NCI-H2107 treated with DMSO at 0.1 percent for 48 hours (cell line): ENCODE results near the gene COL6A2.
"Not testable (repeated sequence)": the region's sequence is repeated elsewhere in the genome, so short reads cannot be mapped to it uniquely, and the experiment has no call there.

ENCODE experiments used
- DNase-seq: peaks from one replicate; lab custom pipeline; 2025; ENCODE audit not compliant: unreplicated experiment; lab: John Stamatoyannopoulos, UW

COL6A2 gene

DNA sequence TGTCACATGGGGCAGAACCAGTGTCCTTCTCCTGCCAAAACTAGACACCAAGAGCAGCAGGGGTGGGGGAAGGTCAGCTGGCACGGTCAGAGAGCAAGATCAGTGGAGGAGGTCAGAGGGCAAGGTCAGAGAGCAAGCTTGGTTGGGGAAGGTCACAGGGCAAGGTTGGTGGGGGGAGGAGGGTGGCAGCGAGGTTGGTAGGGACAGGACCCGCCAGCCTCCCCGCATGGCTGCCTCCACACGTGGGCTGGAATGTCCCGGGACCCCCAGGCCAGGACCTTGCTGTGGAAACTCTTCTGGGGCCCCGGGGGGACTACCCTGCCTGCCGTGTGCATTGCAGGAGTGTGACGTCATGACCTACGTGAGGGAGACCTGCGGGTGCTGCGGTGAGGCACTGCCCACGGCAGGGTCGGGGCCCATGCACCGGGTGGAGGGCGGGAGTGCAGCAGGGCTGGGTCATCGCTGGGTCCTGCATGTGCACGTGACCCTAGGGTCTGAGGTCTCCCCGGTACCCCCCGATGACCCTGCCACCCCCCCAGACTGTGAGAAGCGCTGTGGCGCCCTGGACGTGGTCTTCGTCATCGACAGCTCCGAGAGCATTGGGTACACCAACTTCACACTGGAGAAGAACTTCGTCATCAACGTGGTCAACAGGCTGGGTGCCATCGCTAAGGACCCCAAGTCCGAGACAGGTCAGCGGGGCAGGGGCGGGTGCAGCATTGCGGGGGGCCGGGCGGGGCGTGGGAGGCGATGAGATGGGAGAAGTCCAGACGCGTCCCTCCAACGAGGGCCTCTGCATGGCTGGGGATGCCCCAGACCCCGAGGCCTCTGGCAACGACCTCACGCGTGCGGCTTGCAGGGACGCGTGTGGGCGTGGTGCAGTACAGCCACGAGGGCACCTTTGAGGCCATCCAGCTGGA lies 27.3 kb downstream of the COL6A2 start:
- DNase-seq, result no peak

DNA sequence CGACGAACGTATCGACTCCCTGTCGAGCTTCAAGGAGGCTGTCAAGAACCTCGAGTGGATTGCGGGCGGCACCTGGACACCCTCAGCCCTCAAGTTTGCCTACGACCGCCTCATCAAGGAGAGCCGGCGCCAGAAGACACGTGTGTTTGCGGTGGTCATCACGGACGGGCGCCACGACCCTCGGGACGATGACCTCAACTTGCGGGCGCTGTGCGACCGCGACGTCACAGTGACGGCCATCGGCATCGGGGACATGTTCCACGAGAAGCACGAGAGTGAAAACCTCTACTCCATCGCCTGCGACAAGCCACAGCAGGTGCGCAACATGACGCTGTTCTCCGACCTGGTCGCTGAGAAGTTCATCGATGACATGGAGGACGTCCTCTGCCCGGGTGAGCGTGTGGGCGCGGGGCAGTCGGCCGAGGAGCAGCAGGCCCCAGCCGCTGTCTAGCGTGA lies 28.0 kb downstream of the COL6A2 start:
- no peak for DNase-seq

DNA sequence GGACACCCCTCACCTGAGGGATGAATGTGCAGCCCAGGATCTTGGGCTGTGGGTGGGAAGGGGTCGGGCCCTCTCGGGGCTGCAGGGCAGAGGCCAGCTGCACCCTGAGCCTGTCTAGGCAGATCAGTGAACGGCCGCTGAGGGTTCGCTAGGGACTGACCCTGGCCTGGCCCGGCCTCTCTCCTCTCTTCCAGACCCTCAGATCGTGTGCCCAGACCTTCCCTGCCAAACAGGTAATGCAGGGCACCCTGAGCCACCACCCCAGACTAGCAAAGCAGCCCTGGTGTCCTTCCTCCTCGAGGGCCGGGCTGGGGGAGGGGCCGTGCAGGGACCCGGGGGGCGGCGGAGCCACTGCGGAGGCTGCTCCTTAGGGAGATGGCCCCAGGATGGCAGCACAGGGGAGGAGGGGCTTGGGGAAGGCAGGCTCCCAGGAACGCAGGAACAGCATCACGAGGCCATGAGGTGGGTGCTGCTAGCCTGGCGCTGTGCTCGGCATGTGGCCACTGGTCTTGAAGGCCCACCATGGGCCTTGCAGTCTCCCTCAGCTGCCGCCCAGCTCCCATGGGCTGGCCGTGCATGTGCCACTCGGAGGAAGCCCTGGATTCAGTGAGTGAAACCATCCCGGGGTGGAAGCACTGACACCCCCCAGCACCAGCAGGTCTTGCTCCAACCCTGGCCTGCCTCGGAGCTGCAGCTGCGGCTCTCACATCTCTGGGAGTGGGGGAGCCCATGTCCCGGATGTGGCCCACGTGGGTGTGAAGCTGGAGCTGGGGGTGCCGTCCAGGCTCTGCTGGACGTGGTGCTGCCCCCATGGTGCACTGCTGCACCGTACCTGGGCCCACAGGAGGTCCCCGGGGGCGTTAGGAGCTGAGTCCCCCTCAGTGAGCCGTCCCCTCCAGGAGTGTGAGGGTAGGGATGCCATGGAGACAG lies 28.7 kb downstream of the COL6A2 start:
- DNase-seq, result no peak

DNA sequence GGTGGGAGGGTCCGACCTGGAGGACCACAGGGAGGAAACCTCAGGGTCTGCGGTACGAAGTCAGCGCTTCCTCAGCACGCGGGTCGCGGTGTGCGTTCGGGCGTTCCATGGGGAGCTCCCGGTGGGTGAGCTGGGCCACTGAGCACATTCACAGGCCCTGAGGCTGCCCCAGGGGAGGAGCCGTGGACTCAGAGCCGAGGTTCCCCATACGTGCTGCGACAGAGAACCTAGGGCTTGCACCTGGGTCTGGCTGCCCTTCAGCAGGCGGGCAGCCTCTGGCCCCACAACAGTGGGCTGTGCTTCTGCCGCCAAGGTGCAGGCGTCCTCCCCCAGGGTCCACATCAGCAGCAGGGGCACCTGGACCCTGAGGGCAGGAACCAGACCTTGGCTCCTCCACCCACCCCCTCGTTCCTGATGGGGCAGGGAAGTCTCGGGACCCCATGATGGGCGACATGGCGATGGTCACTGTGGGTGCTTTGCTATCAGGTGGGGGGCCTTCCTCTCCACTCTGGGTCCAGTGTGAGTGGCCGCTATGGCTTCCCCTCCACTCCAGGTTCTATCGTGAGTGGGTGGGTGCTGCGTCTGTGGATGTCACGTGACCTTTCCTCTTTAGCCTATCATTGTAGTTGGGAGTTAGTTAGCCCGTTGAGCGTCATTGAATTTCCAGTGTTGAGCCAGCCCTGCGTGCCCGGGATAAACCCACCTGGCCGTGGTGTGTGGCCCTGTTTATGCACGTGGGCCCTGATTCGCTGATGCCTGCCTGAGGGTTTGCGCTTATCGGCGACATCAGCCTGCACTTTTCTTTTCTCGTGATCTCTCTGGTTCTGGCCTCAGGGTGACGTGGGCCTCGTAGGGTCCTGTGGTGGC lies 29.6 kb downstream of the COL6A2 start:
- DNase-seq, result no peak

DNA sequence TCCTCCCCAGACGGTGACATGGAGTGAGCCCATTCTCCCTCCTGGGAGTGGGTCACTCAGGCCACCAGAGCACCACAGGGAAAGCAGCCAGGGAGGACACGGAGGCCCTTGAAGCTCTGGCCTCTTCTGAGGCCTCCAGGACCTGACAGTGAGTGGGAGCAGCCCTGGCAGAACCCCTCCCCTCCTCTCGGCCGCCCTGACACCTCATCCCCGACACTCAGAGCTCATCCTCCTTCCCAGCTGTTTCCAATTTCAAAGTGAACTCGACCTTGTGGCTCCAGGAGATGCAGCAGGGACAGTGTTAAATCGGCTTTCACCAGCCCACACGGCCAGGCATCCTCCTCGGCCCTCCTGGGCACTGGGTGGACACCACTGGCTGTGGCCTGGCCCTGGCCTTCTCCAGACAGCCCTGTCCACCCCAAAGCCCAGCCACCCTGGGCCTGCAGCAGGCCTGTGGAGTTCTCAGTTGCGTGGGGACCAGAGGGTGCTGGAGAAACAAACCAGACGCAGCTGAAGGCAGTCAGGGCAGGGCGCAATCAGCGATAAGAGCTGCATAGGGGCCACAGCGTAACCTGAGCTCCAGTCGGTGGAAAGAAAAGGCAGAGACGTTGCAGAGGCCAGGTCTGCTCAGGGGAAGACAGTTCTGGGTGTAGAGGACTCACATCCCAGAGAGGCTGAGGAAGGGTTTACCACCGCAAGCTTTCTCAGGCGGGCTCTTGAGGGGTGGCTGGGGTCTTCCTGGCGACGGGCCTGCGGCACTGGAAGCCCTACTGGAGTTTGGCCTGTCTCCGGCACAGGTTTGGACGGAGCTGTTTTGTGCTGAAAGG lies 30.4 kb downstream of the COL6A2 start:
- DNase-seq, result peak; percentile 25

DNA sequence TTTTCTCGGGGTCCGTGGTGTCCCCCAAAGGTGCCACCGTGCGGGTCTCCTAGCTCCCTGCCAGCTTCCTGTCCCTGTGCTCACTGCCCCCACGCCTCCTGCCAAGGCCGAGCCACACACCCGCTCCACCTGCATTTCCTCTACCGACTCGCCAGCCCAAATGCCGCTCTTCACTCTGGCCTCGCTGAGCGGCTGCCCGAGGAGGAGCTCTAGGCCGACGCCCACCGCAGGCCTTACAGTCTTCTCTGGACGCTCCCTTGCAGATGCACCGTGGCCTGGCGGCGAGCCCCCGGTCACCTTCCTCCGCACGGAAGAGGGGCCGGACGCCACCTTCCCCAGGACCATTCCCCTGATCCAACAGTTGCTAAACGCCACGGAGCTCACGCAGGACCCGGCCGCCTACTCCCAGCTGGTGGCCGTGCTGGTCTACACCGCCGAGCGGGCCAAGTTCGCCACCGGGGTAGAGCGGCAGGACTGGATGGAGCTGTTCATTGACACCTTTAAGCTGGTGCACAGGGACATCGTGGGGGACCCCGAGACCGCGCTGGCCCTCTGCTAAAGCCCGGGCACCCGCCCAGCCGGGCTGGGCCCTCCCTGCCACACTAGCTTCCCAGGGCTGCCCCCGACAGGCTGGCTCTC lies 31.1 kb downstream of the COL6A2 start:
- no peak for DNase-seq

DNA sequence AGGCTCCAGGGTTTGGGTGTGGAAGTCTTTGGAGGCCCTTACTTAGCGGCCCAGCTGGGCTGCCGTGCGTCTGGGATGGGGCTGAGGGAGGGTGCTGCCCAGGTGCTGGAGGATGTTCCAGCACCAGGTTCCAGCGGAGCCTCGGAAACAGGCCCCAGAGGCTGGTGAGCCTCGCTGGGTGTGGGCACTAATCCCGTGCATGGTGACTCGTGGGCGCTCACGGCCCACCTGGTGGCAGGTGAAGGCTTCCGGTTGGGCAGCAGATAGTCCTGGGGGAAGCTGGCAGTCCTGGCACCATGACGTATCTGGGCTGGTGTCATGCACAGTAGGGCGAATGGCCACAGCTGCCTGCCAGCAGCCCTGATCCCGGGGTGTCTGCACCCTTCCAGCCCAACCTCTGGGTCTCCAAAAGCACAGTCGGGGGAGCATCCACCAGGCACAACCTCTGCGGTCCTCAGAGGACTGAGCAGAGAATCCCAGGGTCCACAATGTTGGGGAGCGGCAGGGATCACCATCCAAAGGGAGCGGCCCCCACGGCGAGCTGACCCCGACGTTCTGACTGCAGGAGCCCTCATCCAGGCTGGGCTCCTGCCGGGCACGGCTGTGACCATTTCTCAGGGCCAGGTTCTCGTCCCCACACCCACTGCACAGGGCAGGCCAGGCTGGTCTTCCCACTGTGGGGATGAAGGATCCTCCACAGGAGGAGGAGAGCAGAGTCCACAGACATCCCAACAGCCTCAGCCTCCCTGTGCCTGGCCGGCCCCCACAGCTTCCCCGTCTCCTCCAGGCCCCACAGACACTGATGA lies 32.1 kb downstream of the COL6A2 start:
- no peak for DNase-seq

DNA sequence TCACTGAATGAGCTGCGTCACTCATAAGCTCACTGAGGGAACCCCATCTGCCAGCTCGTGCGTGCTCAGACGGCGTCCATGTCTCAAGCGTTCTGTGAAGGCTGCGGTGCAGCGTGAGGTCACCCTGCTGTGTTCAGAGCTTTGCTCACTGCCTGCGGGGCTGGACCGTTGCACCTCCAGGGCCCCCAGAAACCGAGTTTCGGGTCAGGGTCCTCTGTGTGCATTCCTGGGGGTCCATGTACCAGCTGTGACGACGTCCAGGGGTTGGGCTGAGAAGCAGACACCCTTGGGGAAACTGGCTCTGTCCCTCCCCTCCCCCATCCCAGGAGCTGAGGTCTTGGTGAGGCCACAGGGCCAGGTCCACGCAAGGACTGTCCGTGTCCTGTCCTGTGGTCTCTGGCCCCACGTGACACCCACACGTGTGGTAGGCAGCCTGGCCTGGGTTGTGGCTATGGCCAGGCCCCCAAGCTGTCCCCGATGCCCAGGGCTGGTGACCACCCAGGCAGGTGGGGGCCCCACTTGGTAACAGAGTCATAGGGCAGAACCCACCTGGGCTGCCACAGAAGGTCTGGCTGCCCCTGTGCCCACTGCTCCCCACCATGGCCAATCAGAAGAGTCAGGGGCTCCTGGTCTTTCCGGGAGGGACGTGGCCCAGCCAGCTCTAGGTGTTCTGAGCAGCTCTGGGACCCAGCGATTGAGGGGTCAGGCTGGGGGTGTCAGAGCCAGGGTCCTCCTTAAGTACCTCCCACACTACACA lies 33.1 kb downstream of the COL6A2 start:
- DNase-seq, result no peak

DNA sequence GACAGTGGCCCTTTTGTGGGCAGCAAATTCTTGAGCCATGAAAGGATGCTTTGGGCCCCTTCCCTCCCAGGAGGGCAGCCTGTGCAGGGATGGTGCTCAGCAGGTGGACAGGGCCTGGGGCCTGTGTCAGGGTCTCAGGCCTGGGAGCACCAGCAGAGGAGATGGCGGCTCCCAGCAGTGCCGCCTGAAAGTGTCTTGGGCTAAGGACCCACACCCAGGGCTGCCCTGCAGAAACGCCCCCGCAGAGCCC lies 33.6 kb downstream of the COL6A2 start:
- DNase-seq, result no peak

DNA sequence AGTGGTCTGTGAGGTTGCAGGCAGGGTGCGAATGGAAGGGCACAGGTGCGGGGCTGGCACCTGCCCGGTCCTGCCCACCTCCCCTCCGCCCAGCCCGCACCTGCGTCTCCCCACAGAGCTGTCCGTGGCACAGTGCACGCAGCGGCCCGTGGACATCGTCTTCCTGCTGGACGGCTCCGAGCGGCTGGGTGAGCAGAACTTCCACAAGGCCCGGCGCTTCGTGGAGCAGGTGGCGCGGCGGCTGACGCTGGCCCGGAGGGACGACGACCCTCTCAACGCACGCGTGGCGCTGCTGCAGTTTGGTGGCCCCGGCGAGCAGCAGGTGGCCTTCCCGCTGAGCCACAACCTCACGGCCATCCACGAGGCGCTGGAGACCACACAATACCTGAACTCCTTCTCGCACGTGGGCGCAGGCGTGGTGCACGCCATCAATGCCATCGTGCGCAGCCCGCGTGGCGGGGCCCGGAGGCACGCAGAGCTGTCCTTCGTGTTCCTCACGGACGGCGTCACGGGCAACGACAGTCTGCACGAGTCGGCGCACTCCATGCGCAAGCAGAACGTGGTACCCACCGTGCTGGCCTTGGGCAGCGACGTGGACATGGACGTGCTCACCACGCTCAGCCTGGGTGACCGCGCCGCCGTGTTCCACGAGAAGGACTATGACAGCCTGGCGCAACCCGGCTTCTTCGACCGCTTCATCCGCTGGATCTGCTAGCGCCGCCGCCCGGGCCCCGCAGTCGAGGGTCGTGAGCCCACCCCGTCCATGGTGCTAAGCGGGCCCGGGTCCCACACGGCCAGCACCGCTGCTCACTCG lies 34.1 kb downstream of the COL6A2 start:
- no peak for DNase-seq

DNA sequence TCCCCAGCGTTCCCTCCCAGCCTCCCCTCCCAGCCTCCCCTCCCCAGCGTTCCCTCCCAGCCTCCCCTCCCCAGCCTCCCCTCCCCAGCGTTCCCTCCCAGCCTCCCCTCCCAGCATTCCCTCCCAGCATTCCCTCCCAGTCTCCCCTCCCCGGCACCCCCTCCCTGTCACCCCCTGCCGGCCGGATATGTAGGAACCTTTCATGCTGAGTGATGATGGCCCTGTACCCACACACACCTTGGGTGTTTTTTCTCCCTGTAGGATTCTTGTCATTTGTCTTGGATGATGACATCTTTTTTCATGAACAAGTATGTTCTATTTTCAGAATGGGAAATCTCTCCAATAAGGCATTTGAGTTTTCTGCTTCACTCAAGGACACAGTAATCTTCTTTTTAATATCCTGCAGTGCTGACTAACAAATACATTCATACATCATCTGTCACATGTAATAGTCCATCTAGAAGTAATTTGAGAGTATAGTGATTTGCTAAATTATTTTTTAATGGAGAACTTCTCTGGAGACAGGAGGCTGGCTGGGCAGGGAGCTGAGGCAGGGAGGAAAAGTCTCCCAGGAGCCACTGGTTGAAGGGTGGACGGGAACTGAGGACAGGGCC lies 38.0 kb downstream of the COL6A2 start:
- DNase-seq, result no peak

DNA sequence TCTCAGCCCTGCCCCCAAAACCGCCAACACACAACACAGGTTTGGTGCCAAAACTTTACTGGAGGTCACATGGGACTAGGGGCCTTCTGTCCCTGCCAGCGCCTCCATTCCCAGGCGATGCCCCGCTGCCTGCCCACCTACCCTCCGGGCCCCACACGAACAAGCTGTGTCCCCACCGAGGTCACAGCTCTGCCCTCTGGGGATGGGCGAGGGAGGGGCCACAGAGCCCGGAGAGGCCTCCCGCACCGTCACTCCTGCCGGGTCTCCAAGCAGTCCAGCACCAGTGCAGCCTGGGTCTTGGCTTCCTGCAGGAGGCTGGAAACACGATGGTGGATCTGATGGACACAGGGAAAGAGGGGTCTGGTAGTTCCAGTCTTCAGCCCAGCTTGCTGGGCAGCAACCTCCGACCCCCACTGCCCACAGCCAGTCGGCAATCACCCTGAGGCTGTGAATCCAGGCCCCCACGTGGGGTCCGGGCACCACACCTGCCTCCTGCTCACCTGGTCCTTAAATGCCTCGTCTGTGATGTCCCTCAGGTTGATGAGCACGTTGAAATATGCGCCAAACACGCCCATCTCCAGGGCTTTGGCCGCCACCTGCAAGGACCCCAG lies 38.9 kb downstream of the COL6A2 start:
- DNase-seq, result no peak

DNA sequence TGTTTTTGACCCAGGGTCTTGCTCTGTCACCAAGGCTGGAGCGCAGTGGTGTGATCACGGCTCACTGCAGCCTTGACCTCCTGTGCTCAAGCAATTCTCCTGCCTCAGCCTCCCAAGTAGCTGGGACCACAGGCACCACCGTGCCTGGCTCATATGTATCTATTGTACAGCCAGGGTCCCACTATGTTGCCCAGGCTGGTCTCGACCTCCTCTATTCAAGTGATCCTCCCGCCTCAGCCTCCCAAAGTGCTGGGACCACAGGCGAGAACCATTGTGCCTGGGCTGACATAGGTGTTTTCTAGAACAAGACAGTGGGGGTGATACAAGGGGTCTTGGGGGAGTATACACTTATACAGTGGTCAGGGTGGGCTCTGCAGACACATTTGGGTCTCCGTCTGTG lies 40.0 kb downstream of the COL6A2 start:
- DNase-seq, result no peak

DNA sequence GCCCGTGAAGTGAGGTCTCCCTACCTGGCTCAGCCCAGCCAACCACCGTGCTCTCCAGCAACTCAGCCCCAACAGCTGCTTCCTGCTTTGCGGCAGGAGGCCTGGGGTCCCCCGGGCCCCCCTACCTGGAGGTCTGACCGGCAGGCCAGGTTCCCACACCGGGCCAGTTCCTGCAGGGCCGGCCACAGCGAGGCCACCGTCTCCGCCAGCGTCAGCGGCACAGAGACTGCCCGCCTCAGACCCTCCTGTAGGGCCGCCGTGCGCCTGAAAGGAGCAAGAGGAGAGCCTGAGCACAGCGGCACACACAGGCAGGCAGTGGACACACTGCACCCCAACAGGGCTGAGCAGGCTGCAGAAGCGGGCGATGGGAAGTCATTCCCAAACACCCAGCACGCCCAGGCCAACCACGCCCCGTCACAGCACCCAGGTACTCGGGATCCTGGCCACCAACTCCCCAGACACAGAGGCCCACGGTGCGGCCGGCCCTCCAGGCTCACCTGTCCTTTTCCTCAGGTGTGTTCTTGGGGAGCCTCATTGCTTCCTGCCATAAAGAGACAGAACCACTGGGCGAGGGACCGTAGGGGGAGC lies 40.6 kb downstream of the COL6A2 start:
- no peak for DNase-seq

DNA sequence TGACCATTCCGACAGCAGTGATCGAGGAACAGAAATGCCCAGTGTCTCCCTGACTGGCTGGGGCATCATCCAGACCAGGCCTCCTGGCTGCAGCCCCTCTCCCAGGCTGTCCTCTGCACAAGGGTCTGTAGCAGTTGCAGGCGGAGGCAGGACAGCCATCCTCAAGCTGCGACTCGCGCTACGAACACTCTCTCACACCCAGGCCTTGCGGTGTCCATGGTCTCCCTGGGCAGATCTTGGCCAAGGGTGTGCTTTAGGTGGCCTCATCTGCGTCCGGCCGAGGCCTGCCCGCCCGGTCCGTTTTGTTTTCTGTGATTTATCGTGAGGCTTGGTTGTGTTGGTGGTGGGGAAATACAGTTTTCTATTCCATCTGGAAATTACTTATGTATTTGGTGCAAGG lies 41.8 kb downstream of the COL6A2 start:
- DNase-seq, result no peak

DNA sequence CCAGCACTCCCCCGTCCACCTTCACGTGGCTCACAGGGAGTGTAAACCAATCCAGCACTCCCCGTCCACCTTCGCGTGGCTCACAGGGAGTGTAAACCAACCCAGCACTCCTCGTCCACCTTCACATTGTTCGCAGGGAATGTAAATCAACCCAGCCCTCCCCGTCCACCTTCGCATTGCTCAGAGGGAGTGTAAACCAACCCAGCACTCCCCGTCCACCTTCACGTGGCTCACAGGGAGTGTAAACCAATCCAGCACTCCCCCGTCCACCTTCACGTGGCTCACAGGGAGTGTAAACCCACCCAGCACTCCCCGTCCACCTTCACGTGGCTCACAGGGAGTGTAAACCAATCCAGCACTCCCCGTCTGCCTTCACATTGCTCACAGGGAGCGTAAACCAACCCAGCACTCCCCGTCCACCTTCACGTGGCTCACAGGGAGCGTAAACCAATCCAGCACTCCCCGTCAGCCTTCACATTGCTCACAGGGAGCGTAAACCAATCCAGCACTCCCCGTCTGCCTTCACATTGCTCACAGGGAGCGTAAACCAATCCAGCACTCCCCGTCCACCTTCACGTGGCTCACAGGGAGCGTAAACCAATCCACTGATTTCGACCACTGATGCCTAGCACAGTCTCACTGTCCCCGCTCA lies 42.6 kb downstream of the COL6A2 start:
- DNase-seq, result not testable (repeated sequence)
